A549 (cell line): ENCODE measurements around the gene NRXN2. TPM values are rescaled to one million over a fixed set of nuclear protein-coding genes. Genes with fewer than 3 reads are reported as not detected.

Experiments
- ATAC-seq, 2 experiments: fragments of 200-7000 bp in 1 of 2; fragments of >200 bp in 1 of 2; cut with Nextera tagmentation in 1 of 2; cut with Tn5 transposase in 1 of 2; 3 replicates each; pipeline versions ENCODE4 v1.8.0 to v1.9.1; 2018 to 2020; ENCODE audit warnings: mild to moderate bottlenecking in 1 of 2, moderate library complexity in 1 of 2
- CTCF ChIA-PET: fragments of 300-600 bp; sonication (Branson Sonifier 250); formaldehyde crosslinking; extraction: SDS; loops from one replicate; lab custom pipeline; 2021; ENCODE audit warnings: antibody characterized with exemption, inconsistent platforms; lab: Yijun Ruan, JAX
- POLR2A ChIA-PET: fragments of 350-600 bp; formaldehyde crosslinking; extraction: SDS; loops from one replicate; lab custom pipeline; 2021; ENCODE audit warnings: antibody characterized with exemption, inconsistent platforms; lab: Yijun Ruan, JAX
- DNase-seq, 2 experiments: peaks; one replicate each; pipeline versions ENCODE4 v3.0.0 to v3.0.0-alpha.2; 2011 to 2016; ENCODE audit warnings: low read depth in 1 of 2, low spot score in 1 of 2
- FAIRE-seq: peaks from 2 replicates; lab custom pipeline; 2011; peaks lifted over from hg19 to GRCh38; lab: Jason Lieb, UNC
- H3K27ac ChIP-seq, 2 experiments: fragments of >200 bp; sonication (Bioruptor Twin); formaldehyde crosslinking; 3 replicates each; pipeline ENCODE4 v1.5.1; 2016 to 2017
- H3K4me1 ChIP-seq: fragments of >200 bp; sonication (Bioruptor Twin); formaldehyde crosslinking; 3 replicates; pipeline ENCODE4 v1.6.1; 2016
- H3K4me2 ChIP-seq: fragments of >200 bp; sonication (Bioruptor Twin); formaldehyde crosslinking; 3 replicates; pipeline ENCODE4 v1.6.1; 2016
- H3K4me3 ChIP-seq: fragments of >200 bp; sonication (Bioruptor Twin); formaldehyde crosslinking; 3 replicates; pipeline ENCODE4 v1.5.1; 2016
- H3K9me3 ChIP-seq: fragments of >200 bp; sonication (Bioruptor Twin); formaldehyde crosslinking; 3 replicates; pipeline ENCODE4 v1.6.1; 2016
- BCL3 ChIP-seq: fragments of >200 bp; sonication (Bioruptor Twin); formaldehyde crosslinking; IDR thresholded peaks from 3 replicates; pipeline ENCODE4 v1.6.1; 2016
- CHD2 ChIP-seq: fragments of 150-350 bp; IDR thresholded peaks from 2 replicates; pipeline ENCODE4 v1.6.1; 2014; ENCODE audit warnings: low read length; ENCODE audit not compliant: partially characterized antibody
- CTCF ChIP-seq: fragments of >200 bp; sonication (Bioruptor Twin); formaldehyde crosslinking; IDR thresholded peaks from 3 replicates; pipeline ENCODE4 v1.5.1; 2016
- E2F6 ChIP-seq: IDR thresholded peaks from 2 replicates; pipeline ENCODE4 v1.6.1; 2012; ENCODE audit warnings: low read depth, borderline replicate concordance
- ELK1 ChIP-seq: fragments of 150-350 bp; IDR thresholded peaks from 2 replicates; pipeline ENCODE4 v1.6.1; 2014; ENCODE audit warnings: low read depth, mild to moderate bottlenecking, low read length
- GATA3 ChIP-seq: IDR thresholded peaks from 2 replicates; pipeline ENCODE4 v1.6.1; 2012; ENCODE audit warnings: borderline replicate concordance
- HES2 ChIP-seq: fragments of >200 bp; sonication (Bioruptor Twin); formaldehyde crosslinking; IDR thresholded peaks from 2 replicates; pipeline ENCODE4 v1.6.1; 2016
- KDM1A ChIP-seq: fragments of 200-600 bp; sonication (generic); IDR thresholded peaks from 2 replicates; pipeline ENCODE4 v1.6.1; 2016; ENCODE audit warnings: low read depth, mild to moderate bottlenecking
- KDM5A ChIP-seq: fragments of 200-600 bp; sonication (generic); IDR thresholded peaks from 2 replicates; pipeline ENCODE4 v1.6.1; 2016; ENCODE audit warnings: antibody characterized with exemption, mild to moderate bottlenecking
- MAX ChIP-seq: IDR thresholded peaks from 2 replicates; pipeline ENCODE4 v1.6.1; 2012
- NFE2L2 ChIP-seq: fragments of 150-350 bp; conservative IDR thresholded peaks from 2 replicates; pipeline ENCODE4 v1.6.1; 2014; ENCODE audit warnings: low read length
- NR3C1 ChIP-seq: fragments of >200 bp; sonication (Bioruptor Twin); formaldehyde crosslinking; IDR thresholded peaks from 3 replicates; pipeline ENCODE4 v1.6.1; 2017
- POLR2AphosphoS2 ChIP-seq: conservative IDR thresholded peaks from 2 replicates; pipeline ENCODE4 v1.6.1; 2012; ENCODE audit warnings: low read length, improper control_type of control experiment, inconsistent platforms
- RAD21 ChIP-seq, 2 experiments: fragments of >200 bp in 1 of 2; sonication (Bioruptor Twin) in 1 of 2; formaldehyde crosslinking in 1 of 2; IDR thresholded peaks in 1 of 2; conservative IDR thresholded peaks in 1 of 2; 2 replicates in 1 of 2; 3 replicates in 1 of 2; pipeline ENCODE4 v1.6.1; 2012 to 2018; ENCODE audit warnings: inconsistent platforms in 1 of 2
- RARB ChIP-seq: fragments of 250-450 bp; sonication (Bioruptor Pico); IDR thresholded peaks from 2 replicates; pipeline ENCODE4 v1.8.0; 2021; ENCODE audit warnings: mild to moderate bottlenecking, moderate library complexity
- RFX5 ChIP-seq: fragments of 450-650 bp; IDR thresholded peaks from 2 replicates; pipeline ENCODE4 v1.7.1; 2014; ENCODE audit warnings: antibody characterized with exemption, mild to moderate bottlenecking, moderate library complexity
- SMC3 ChIP-seq: fragments of >200 bp; sonication (Bioruptor Twin); formaldehyde crosslinking; IDR thresholded peaks from 3 replicates; pipeline ENCODE4 v1.6.1; 2018; ENCODE audit warnings: inconsistent platforms
- USF2 ChIP-seq: fragments of 450-650 bp; IDR thresholded peaks from 2 replicates; pipeline ENCODE4 v1.6.1; 2014; ENCODE audit warnings: antibody characterized with exemption
- ZFP36 ChIP-seq: fragments of 450-650 bp; IDR thresholded peaks from 2 replicates; pipeline ENCODE4 v1.6.1; 2014; ENCODE audit warnings: borderline replicate concordance; ENCODE audit not compliant: partially characterized antibody
- ZNF302 ChIP-seq: fragments of 250-450 bp; sonication (Bioruptor Pico); IDR thresholded peaks from 2 replicates; pipeline ENCODE4 v1.9.0; 2021; ENCODE audit warnings: inconsistent platforms, mild to moderate bottlenecking, moderate library complexity
- WGBS: methylation state at CpG from one replicate; pipeline ENCODE4 v1.1.6; 2017; ENCODE audit errors: missing lambda C conversion rate; 5-methylcytosine and 5-hydroxymethylcytosine counted together
- polyA plus RNA-seq, 4 experiments: library from polyadenylated mRNA; depleted of rRNA in 3 of 4; stranded (reverse); fragments of >200 nt; fragmentation: RNase III in 1 of 4; extraction: RNeasy Plus Mini Kit Qiagen cat#74134 plus additional on column Dnase treatment in 1 of 4; gene quantifications; 2 replicates in 3 of 4; 3 replicates in 1 of 4; pipeline ENCODE4 v1.2.3, GENCODE V29; 2011 to 2017

Gene NRXN2
- polyA plus RNA-seq, 2 of the 4 experiments (the other 2 are of a cell fraction), result 0.04 TPM; not detected in 1

- DNase-seq (no peak), FAIRE-seq (no peak), ATAC-seq (no peak)
- peaks cover 20% of the 10 kb centered on the region for H3K4me1 ChIP-seq
- no peak overlapping the region for H3K27ac ChIP-seq
- 85% methylated on average over 4 of the region's 4 CpGs for WGBS
- no peak overlapping the region for H3K4me2 ChIP-seq
- no peak overlapping the region for H3K4me3 ChIP-seq
- TF ChIP-seq KDM5A (no peak), BCL3 (no peak), POLR2AphosphoS2 (no peak), ELK1 (no peak)
- ChIA-PET CTCF (interaction anchor here (0.6 to 13.7 kb wide), 9 partner anchors 9 to 204 kb away, joined by 3 to 255 read pairs (median 15); no protein-coding TSS in a partner anchor), POLR2A (no interaction called here)
- H3K9me3 ChIP-seq, result no peaks in the 10 kb centered on the region
Observed at GRCh38 chr11:64654439-64654838, 68.6 kb downstream of the NRXN2 start.

GRCh38 chr11:64653388-64653973 is 69.5 kb downstream of the NRXN2 start:
- Histone ChIP-seq H3K4me3 (no peak overlapping the region), H3K9me3 (no peaks in the 10 kb centered on the region), H3K27ac (no peak overlapping the region), H3K4me1 (peaks cover 13% of the 10 kb centered on the region; the same call in 2 of the 3 replicates), H3K4me2 (no peak overlapping the region)
- ATAC-seq (peak in 1 of 2 experiments; percentile 1; a peak in 1 of 6 replicates), FAIRE-seq (no peak), DNase-seq (no peak)
- ChIA-PET POLR2A (no interaction called here), CTCF (interaction anchor here (0.6 to 13.7 kb wide), 41 partner anchors 8 to 402 kb away, joined by 3 to 255 read pairs (median 6); partner anchors contain the start of gene PLCB3)
- 46% methylated on average over 10 of the region's 13 CpGs for WGBS
- TF ChIP-seq HES2 (no peak), RARB (CRISPR knock-in tag) (no peak), CHD2 (no peak), RFX5 (no peak), E2F6 (no peak), NFE2L2 (no peak), GATA3 (no peak), NR3C1 (no peak), ZFP36 (no peak), CTCF (no peak), KDM1A (no peak), ZNF302 (CRISPR knock-in tag) (no peak)

GRCh38 chr11:64652586-64653387 is 70.2 kb downstream of the NRXN2 start:
- Histone ChIP-seq H3K4me3 (no peak overlapping the region), H3K4me2 (no peak overlapping the region), H3K4me1 (peaks cover 13% of the 10 kb centered on the region; the same call in 2 of the 3 replicates)
- peak; percentile 71 to 92 for DNase-seq
- ATAC-seq, result peak; percentile 71 to 90
- WGBS, result 63% methylated on average over 11 of the region's 13 CpGs
- TF ChIP-seq RAD21 (conservative IDR thresholded peaks at IDR 0.05 in 1 of 2, IDR thresholded peaks at IDR 0.05 in 1 of 2) (peak; percentile 91 to 93), CTCF (peak; percentile 89), USF2 (peak; percentile 69), SMC3 (peak; percentile 92), MAX (peak; percentile 35; the same call in 1 of the 2 replicates), POLR2AphosphoS2 (no peak)
- TF ChIP-seq, all 56 proteins: peak for 5
- Histone ChIP-seq H3K9me3 (no peaks in the 10 kb centered on the region), H3K27ac (no peak overlapping the region)
- CTCF ChIA-PET, result interaction anchor here (0.5 to 13.7 kb wide), 53 partner anchors 8 to 402 kb away, joined by 3 to 255 read pairs (median 4); partner anchors contain the start of gene PLCB3
- no peak for FAIRE-seq
- POLR2A ChIA-PET, result no interaction called here
